Muscle of leg (tissue), 11 donors: Measurements from ENCODE around the gene THEM4. TPM values are rescaled to one million over a fixed set of nuclear protein-coding genes. Genes with fewer than 3 reads are reported as not detected.

Experiments used
- DNase-seq: peaks from one replicate; pipeline ENCODE4 v3.0.0; 2013
- H3K27ac ChIP-seq: one replicate; pipeline ENCODE4 v1.5.1; 2013; ENCODE audit warnings: mild to moderate bottlenecking, low read length, control low read depth
- H3K27me3 ChIP-seq: one replicate; pipeline ENCODE4 v1.6.1; 2013; ENCODE audit warnings: low read length; ENCODE audit not compliant: control insufficient read depth, insufficient read depth
- H3K36me3 ChIP-seq: one replicate; pipeline ENCODE4 v1.6.1; 2013; ENCODE audit warnings: low read length; ENCODE audit not compliant: control insufficient read depth, insufficient read depth
- H3K4me1 ChIP-seq: one replicate; pipeline ENCODE4 v1.6.1; 2013; ENCODE audit warnings: low read length; ENCODE audit not compliant: control insufficient read depth, insufficient read depth
- H3K4me3 ChIP-seq: one replicate; pipeline ENCODE4 v1.5.1; 2013; ENCODE audit warnings: low read length, control low read depth
- H3K9me3 ChIP-seq: replicated peaks from 2 replicates; pipeline ENCODE4 v1.6.1; 2013; ENCODE audit warnings: low read depth, low read length; ENCODE audit not compliant: control insufficient read depth
- WGBS: methylation state at CpG from one replicate; pipeline ENCODE4 v1.1.5; 2013; ENCODE audit warnings: missing lambda C conversion rate; ENCODE audit not compliant: insufficient coverage; 5-methylcytosine and 5-hydroxymethylcytosine counted together
- polyA plus RNA-seq, 8 donors: library from polyadenylated mRNA; unstranded; fragments of 120-200 nt; gene quantifications; one replicate each; pipeline versions ENCODE4 v1.2.1 to v1.2.3, GENCODE V29; 2013; ENCODE audit warnings: inconsistent platforms in 1 of 8, low replicate concordance in 1 of 8; ENCODE audit not compliant: insufficient read length in 8 of 8, insufficient read depth in 1 of 8
- total RNA-seq: library from RNA; stranded (reverse); fragments of 120-200 nt; gene quantifications from one replicate; pipeline ENCODE4 v1.2.4, GENCODE V29; 2013

THEM4 gene
- total and polyA plus RNA-seq, 9 donors = 9.5 to 19.0 (median 11.0) TPM

DNA sequence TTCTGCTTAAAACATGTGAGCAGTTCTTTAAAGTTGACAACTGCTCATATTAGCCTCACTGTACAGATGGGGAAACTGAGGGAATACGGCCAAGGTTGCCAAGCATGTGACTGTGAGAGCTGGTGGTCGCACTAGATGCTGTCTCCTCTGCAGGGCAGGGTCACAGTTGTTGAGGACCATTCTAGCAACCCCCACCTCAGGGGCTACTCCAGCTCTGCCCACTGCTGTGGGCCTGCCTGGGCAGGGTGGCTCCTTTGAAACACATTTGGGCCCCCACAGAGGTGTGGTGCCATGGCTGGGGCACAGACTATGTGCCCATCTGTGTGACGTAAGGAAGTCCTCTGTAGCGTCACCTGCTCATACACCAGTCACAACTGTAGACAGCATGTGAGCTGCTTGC lies 56.6 kb downstream of the THEM4 start:
- Histone ChIP-seq H3K36me3 (no peaks in the 10 kb centered on the region), H3K27ac (no peak overlapping the region), H3K4me3 (no peak overlapping the region), H3K9me3 (no peaks in the 10 kb centered on the region), H3K4me1 (peaks cover 9% of the 10 kb centered on the region), H3K27me3 (peaks cover 9% of the 10 kb centered on the region)
- WGBS = 76% methylated on average over 4 of the region's 4 CpGs
- no peak for DNase-seq

DNA sequence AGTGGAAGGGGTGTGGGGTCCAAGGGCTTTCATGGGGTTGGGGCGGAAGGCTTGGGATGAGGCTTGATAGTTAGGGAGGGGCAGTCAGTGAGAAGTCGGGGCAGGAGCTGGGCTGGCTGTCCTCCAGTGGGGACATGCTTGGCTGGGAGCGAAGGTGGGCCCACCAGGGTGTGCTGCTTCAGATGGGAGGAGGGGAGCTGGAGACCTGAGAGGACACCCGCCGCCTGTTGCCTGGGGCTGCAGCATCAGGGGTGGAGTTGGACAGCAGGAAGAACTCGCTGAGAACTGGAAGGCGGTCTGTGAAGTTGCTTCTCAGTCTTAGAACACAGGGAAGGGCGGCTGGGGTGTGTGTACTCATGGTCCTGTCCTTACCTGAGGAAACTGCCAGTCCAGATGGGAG lies 57.4 kb downstream of the THEM4 start:
- Histone ChIP-seq H3K9me3 (no peaks in the 10 kb centered on the region), H3K27ac (no peak overlapping the region), H3K27me3 (peaks cover 9% of the 10 kb centered on the region), H3K36me3 (no peaks in the 10 kb centered on the region), H3K4me3 (no peak overlapping the region), H3K4me1 (peaks cover 9% of the 10 kb centered on the region)
- DNase-seq = no peak
- whole genome bisulfite sequencing = 61% methylated on average over 8 of the region's 8 CpGs

DNA sequence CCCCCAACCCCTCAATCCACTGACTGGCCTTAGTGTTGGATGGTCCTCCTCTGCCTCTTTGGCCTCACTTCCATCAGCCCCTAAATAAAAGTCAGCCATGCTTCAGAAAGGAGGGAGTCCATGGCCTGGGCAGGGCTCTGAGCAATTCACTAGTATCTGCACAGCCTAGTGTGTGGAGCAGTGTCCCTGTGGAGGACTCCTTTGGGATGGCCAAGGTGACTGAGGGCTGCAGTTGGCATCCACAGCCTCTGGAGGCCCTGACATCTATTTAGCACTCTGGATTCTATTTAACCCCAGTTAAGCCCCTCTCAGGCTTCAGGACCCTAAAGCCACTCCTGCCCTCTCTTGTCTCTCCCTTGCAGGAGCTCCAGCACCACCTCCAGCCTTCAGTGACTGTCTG lies 59.4 kb downstream of the THEM4 start:
- H3K27ac ChIP-seq = no peak overlapping the region
- no peak overlapping the region for H3K4me3 ChIP-seq
- peaks cover 9% of the 10 kb centered on the region for H3K27me3 ChIP-seq
- peaks cover 9% of the 10 kb centered on the region for H3K4me1 ChIP-seq
- no peaks in the 10 kb centered on the region for H3K9me3 ChIP-seq
- DNase-seq = no peak
- no peaks in the 10 kb centered on the region for H3K36me3 ChIP-seq

DNA sequence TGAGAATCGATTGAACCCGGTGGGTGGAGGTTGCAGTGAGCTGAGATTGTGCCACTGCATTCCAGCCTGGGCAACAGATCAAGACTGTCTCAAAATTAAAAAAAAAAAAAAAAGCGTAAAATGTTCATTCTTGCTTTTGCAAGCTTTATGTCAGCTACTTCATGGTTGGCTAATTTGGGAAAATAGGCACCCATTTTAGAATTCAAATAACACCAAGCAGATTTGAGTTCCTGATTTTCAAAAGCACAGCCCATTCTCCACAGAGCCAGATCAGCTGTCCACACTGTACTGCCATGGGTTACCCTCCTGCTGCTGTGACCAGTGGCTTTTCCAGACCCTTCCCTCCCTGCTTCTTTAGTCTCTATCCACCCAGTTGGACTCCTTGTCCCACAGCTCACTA lies 60.2 kb downstream of the THEM4 start:
- no peaks in the 10 kb centered on the region for H3K9me3 ChIP-seq
- DNase-seq = no peak
- no peaks in the 10 kb centered on the region for H3K36me3 ChIP-seq
- H3K4me3 ChIP-seq = no peak overlapping the region
- 96% methylated on average over 2 of the region's 3 CpGs for WGBS
- peaks cover 9% of the 10 kb centered on the region for H3K4me1 ChIP-seq
- H3K27me3 ChIP-seq = peaks cover 11% of the 10 kb centered on the region
- no peak overlapping the region for H3K27ac ChIP-seq

DNA sequence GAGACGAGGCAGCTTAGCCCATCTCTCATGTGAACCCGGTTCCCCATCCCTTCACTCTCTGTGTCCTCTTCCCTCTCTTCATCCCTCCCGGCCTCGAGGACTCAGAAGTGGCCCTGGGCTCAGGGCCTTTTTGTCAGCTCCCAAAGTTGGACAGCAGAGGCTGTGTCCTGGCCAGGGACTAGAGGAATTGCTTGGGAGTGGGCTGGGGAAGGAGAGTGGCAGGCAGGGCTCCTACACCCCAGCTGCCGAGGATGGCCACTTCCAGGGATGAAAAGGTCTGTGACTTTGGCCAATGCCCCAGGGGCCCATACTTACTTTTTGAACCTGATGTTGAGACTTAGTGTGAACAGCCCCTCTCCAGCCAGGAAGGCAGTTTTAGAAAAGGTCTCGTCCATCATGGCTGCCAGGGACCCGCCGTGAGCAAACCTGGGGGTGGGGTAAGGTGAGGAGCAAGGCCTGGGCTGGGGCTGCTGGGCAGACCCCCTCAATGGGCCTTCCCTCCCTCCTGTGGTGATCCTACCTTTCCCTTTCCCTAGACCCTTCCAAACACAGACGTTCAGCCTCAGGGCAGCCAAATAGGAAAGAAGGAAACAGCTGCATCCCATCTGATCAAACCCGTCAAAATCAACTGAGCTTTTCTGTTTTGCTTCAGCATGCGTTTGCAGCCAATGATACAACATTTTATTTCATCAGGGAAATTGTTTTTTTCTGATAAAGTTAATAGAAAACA lies 61.3 kb downstream of the THEM4 start:
- H3K27me3 ChIP-seq = peaks cover 11% of the 10 kb centered on the region
- no peak overlapping the region for H3K27ac ChIP-seq
- DNase-seq = no peak

DNA sequence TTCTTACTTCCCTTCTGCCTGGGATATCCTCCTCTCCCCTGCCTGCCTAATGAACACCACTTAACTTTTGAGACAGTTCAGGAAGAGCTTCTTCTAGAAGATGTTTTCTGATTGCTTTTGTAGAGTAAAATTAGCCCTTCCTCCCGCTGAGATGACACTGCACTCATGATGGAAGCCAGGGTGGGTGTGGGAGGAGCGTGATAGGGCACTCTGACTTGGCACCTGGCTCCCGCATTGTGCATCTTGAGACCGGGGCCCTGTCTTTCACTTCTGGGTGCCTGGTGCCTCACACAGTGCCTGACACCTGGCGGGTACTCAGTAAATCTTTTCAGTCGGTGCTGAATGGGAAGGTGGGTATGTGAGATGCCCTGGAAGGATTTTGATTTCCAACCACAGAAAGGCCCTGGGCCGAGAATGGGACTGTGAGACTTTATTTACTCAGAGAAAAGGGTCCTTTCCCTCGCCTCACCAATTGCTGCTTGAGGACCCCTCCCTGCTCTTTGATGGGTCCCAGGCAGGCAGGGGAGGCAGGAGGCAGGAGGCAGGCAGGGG lies 62.5 kb downstream of the THEM4 start:
- DNase-seq = no peak
- whole genome bisulfite sequencing = 87% methylated on average over 4 of the region's 8 CpGs
- Histone ChIP-seq H3K4me1 (peaks cover 9% of the 10 kb centered on the region), H3K36me3 (no peaks in the 10 kb centered on the region), H3K4me3 (no peak overlapping the region), H3K9me3 (no peaks in the 10 kb centered on the region), H3K27ac (no peak overlapping the region), H3K27me3 (peaks cover 12% of the 10 kb centered on the region)

More for the DNA sequence above, 61.3 kb downstream of the THEM4 start:
- H3K36me3 ChIP-seq = no peaks in the 10 kb centered on the region
- H3K4me3 ChIP-seq = no peak overlapping the region
- H3K9me3 ChIP-seq = no peaks in the 10 kb centered on the region
- WGBS = 46% methylated on average over 5 of the region's 11 CpGs
- peaks cover 9% of the 10 kb centered on the region for H3K4me1 ChIP-seq

DNA sequence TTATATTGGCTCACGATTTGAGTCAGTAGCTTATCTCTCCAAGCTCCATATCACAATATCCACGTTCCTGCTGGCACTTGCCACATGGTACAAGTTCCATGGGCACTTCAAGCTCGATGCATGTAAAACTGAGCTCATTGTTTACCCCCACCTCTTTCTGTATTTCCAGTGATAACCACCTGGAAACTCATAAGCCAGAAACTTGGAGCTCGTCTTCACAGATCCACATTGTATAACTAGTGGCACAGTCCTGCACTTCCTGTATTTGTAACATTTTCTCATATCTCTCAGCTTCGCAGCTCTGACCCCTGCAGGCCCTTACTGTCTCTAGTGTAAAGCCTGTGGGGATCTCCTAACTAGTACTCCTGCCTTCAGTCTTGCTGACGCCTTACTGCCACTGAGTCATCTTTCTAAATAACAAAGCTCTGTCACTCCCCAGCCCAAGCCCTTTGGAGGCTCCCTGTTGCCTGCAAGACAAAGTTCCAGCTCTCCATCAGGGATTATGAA lies 63.2 kb downstream of the THEM4 start:
- Histone ChIP-seq H3K4me3 (no peak overlapping the region), H3K27me3 (peaks cover 14% of the 10 kb centered on the region), H3K36me3 (no peaks in the 10 kb centered on the region), H3K9me3 (no peaks in the 10 kb centered on the region), H3K27ac (no peak overlapping the region), H3K4me1 (peaks cover 9% of the 10 kb centered on the region)
- DNase-seq = no peak
- 60% methylated on average over 6 of the region's 6 CpGs for WGBS

DNA sequence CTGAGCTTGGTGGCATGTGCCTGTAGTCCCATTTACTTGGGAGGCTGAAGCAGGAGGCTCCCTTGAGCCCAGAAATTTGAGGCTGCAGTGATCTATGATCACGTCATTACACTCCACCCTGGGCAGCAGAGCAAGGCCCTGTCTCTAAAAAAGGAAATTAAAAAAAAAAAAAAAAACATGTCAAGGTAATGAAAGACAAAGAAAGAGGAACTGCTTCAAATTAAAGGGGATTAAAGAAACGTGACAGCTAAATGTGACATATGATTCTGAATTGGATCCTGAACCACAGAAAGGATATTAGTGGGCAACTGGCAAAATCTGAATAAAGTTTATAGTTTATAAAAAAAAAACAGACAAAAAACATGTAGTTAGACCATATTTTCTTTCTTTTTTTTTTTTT lies 65.9 kb downstream of the THEM4 start:
- WGBS = no CpG with 5 or more reads among the region's 2 CpGs
- H3K36me3 ChIP-seq = no peaks in the 10 kb centered on the region
- no peak for DNase-seq
- H3K27ac ChIP-seq = no peak overlapping the region
- peaks cover 19% of the 10 kb centered on the region for H3K4me1 ChIP-seq
- no peaks in the 10 kb centered on the region for H3K9me3 ChIP-seq
- H3K4me3 ChIP-seq = no peak overlapping the region
- H3K27me3 ChIP-seq = peaks cover 35% of the 10 kb centered on the region

DNA sequence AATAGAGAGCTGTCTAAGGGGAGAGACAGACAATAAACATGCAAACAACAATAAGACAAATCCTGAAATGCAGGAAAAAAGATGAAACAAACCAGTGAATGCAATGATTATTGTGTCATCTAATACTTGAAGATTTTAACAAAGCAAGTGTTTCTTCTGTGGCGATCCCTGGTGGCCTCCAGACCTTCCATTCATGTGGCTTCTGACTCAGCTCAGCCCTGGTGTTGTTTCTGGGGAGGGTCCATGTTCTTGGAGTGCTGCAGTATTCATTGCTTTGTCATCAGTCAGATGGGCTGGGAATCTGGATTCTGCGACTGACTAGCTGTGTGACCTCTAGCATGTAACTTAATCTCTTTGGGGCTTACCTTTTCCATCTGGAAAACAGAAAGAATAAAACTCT lies 68.2 kb downstream of the THEM4 start:
- no peak overlapping the region for H3K4me3 ChIP-seq
- 60% methylated on average over 1 of the region's 2 CpGs for WGBS
- H3K9me3 ChIP-seq = no peaks in the 10 kb centered on the region
- DNase-seq = no peak
- H3K27me3 ChIP-seq = peaks cover 50% of the 10 kb centered on the region
- peaks cover 21% of the 10 kb centered on the region for H3K4me1 ChIP-seq
- no peaks in the 10 kb centered on the region for H3K36me3 ChIP-seq
- no peak overlapping the region for H3K27ac ChIP-seq

DNA sequence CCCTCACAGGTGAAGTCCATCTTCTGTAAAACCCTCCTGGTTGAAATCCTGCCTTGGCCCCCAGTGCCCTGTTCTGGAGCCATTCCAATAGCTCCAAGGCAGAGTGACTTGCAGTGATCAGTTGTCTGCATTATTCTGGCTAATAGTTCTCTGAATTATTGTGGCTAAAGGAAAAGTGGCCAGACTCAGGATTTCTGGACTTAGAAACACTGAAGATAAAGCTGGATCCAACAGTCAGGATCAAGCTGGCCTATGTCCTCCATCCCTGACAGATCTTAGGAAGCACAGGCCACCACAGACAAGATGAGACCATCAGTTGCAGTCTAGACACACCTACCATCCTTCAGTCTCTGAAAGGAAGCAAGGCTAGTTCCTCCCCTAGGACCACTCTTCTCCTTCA lies 68.9 kb downstream of the THEM4 start:
- Histone ChIP-seq H3K27me3 (peaks cover 52% of the 10 kb centered on the region), H3K36me3 (no peaks in the 10 kb centered on the region), H3K9me3 (no peaks in the 10 kb centered on the region), H3K27ac (no peak overlapping the region), H3K4me1 (peaks cover 21% of the 10 kb centered on the region), H3K4me3 (no peak overlapping the region)
- DNase-seq = no peak
